RPMI8226 (cell line): ENCODE measurements around the gene GGCT.

Experiments used
- DNase-seq: peaks from one replicate; pipeline ENCODE4 v3.0.0-alpha.2; 2015

Gene GGCT

DNA sequence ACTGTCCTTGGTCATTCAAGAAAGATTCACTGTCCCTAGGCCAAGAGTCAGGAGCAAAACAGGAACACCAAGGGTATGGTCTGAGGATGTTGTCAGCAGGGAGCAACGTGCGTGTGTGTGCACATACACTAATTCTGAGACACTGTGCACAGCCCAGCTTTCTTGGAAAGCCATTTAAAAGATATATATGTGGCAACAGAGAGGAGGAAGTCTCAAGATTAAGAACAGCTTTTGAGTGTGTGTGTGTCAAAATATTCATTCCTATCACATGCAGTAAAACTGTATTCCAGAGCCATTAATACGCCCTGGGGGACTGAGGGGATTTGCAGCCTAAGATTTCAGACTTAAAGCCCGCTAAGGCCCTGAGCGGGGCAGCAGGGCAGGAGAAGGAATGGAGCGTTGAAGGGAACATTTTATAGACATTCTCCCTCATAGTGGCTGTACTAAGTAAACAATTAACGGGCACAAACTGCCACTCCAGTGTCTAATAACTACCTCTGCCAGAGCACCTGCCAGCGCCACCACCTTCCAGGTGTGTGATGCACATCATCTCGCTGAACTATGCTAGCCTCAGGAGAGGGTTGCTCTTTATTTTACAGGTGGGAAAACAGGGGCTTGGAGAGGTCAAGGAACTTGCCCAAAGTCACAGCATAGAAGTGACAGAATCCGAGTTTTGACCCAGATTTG, 28.0 kb downstream of the GGCT start:
- DNase-seq = no peak

DNA sequence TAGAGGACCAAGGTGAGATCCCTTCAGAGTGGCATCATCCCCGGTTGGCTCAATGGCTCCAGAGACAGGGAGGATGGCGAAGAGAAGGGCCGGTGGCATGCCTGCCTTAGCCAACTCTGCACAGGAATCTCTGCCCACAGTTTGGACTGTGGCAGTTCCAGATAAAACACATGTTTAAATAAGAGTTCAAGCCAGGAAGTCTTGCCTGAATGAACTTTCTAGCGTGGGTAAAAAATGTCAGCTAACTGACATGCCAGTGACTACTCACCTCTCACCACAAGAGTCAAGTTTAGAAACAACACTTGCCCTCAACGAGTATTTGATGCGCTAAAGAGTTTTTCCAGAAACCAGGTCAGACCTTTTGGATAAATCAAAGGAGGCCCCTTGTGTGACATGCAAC, 29.0 kb downstream of the GGCT start:
- DNase-seq = no peak

DNA sequence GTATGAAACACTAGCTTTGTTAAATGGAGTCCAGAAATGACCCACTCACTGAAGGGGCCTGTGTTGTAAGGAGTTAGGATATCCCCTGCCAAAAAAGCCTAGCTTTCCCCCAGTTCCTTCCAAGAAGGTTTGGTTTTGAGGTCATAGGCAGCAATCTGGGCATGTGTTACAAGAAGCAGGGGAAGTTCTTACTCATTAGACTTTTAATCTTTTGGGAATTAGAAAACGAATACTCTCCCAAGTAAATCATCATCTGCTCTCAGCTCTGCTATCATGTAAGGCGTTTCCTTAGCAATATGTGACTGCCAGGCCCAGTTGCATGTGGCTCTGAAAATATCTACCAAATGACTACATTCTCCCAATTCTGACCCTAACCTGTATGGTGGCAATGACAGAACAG, 29.7 kb downstream of the GGCT start:
- no peak for DNase-seq

DNA sequence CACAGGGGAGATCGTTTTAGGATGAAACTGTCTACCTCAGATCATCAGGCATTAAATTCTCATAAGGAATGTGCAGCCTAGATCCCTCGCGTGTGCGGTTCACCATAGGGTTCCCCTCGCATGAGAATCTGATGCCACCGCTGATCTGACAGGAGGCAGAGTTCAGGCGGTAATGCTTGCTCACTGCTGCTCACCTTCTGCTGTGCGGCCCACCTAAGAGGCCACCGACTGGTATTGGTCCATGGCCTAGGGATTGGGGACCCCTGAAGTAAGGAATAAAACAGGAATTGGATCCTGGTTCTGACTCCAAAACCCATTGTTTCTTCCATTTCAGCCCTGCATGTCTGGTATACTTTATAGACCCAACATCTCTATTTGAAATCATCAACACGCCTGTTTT, 30.1 kb downstream of the GGCT start:
- no peak for DNase-seq

DNA sequence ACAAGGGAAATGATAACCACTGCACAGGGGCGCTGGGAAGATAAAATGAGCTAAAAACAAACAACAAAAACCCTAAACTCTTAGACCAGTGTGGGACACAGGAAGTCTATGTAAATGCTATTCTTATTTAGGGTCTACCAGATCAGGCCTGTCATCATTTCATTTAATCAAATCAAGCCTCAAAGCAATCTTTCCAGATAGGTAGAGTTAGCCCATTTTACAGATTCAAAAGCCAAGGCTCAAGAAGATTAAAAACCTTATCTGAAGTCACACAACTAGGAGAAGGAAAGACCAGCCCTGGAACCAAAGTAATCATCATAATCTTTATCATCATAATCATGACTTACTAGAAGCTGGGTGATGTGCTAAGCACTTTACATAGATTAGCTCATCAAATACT, 30.7 kb downstream of the GGCT start:
- no peak for DNase-seq

DNA sequence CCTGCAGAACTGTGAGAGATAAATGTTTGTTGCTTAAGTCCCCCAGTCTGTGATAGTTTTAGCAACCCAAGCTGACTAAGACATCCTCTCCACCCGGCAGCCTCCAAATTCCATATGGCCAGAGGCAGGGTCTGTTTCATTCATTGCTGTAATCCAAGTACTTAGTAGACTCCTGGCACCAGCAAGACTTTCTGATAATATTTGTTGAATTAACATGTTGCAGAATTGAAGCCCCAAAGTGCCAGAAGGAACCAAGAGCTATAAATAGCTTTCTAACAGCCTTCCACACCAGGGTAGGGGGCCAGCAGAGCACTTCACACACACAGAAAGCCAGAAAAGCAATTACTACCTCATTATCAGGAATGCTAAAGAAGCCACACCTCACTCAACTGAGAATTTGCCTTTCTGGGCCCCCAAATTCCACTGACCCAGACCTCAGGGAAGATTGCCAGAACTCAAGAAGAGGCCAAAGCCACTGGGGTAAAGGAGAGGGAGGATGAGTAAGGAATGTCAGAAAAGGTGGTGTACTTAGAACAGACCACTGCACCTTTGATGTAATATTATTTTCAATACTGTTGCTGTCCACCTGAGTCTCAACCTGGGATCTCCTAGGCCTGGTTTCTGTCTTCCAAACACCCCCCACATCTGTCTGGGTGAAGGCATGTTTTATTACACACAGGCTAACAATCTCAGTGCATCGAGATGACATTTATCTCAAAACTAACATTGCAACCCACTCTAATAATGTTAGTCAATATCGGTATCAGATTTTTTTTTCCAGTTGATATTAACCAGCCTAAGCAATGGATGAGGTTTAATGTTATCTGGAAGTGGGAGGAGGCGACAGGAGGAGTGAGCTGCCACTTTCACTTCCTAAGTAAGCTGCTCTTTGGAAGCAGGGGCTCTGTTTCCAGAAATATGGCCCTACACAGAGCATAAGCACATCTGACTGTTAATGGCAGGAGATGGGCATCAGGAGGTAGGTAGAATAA, 31.5 kb downstream of the GGCT start:
- no peak for DNase-seq

DNA sequence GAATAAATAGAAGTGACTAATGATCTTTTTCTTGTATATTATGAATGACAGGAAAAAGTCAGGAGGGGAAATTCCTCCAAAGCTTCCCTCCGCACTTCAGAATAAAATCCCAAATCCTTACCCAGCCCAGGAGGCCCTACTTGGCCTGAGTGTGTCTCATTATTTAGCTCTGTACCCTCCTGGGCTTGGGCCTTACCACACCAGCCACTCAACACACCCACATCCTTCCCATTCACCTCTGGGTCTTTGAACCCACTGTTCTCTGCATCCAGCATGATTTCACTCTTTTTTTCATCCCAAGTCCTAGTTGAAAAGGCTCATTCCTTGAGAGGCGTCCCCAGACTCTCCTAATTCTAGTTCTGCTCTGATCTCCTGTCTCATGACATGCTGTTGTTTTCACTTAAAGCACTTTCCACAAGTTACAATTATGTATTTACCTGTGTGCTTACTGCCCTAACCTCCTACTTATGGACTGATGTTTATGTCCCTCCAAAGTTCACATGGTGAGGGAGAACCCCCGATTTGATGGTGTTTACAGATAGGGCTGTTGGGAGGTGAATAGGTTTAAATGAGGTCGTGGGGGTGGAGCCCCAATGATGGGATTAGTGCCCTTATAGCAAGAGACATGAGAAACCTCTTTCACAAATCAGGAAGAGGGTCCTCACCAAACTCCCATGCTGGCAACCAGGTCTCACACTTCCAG, 32.4 kb downstream of the GGCT start:
- DNase-seq = no peak

DNA sequence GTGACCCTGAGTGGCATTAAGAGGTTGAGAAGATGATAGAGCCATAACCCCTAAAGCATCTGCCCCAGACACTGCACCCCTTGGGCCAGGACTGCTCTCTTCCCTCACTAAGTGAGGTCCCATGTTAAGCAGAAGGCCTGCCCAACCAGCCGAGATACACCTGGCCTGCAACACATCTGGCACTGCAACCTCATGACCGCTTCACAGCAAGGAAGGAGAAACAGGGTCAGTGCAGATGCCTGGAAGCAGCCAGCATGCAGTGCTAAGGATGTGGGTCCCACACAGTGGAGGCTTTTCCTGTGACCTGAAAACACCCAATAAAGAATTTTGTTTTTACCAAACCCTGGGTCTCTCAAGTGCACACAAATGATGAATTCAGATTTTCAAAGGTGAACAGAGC, 33.4 kb downstream of the GGCT start:
- peak; percentile 30 for DNase-seq

DNA sequence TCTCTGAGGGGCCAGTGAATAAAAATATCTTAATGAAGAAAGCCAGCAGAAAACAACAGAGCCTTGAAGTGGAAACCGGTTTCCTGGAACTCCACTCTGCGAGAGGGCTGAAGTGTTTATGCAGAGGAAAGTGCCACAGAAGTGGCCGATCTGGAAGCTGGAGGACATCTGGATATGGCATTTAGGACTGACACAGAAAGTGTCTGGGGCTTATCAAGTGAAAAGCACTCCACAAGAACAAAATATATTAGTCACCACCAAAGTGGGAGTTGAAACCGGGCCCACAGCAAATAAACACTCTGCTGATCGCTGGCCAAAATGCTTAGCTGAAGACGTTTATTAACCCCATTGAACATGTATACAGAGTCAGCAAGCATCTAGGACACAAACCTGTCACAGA, 33.9 kb downstream of the GGCT start:
- DNase-seq = no peak

DNA sequence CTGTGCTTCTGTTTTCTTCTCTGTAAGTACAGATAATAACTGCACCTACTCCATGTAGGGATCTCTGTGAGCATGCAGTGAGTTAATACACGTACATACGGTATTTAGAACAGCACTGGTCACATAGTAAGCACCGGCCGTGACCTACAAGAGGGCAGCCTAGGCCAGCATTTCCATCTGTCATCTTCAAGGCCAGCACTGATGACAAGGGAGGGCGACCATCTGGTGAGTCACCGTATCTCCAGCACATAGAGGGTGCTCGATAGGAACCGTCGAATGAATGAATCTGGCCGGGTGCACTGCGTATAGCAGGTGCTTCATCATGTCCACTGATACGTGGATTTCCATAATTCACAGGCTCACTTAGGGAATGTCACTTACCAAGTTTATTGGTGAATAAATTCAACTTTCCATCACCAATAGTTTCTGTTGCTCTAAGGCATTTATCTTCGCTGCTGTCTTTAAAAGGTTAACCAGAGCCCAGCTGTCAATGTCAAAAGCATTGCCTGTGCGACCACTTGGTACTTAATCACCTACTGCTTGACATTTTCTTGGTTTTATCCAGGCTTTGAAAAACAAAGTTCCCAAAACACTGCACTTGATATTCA, 34.4 kb downstream of the GGCT start:
- no peak for DNase-seq

DNA sequence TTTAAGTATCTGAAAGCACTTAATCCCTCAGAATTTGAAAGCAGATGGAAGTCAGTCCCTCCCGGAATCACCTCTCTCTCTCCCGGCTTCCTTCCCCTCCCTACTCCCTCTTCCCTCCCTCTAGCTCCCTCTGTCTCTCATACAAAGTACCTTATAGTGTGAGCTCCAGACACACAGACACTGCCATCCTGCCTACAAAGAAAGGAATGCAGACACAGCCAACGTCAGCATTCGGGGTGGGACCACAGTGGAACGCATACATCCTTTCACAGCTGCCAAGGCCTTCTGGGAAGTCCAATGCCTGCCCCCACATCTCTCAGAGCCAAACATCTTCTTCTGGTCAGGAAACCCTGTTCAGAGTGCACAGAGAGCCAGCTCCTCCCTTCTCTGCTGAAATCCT, 35.3 kb downstream of the GGCT start:
- DNase-seq = no peak

DNA sequence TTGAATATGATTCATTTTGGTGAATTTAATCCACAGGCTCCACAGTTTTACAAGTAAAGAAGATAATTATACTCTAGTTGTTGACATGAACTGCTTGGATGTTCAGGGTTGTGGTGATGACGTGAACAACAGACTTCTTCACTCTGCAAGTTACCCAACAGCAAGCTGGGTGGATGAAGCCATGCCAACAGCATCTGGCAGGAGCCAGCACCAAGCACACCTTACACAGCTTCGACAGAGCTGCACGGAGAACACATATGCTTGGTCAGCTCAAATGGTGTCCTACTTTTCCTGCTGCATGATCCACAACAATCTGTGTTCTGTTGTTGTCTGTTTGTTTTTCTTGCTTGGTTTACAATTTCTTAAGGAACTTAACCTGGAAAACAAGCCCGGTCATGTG, 35.8 kb downstream of the GGCT start:
- no peak for DNase-seq

DNA sequence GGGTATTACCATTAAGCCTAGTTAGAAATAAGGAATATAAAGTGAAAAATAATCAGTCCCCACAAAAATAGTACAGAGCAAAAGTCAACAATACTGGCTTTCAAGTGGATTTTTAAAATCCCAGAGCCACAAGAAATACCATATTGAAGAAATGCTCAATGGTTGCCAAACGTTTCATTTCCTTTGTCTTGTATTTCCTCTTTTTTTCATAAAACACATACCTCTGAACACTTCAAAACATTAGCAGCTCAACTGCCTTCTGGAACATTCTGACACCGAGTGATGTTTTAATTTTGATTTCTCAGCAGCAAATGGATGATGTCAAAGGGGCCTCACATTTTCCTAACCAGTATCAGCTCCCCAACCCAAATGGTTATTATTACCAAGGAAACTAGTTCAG, 36.6 kb downstream of the GGCT start:
- peak; percentile 51 for DNase-seq

DNA sequence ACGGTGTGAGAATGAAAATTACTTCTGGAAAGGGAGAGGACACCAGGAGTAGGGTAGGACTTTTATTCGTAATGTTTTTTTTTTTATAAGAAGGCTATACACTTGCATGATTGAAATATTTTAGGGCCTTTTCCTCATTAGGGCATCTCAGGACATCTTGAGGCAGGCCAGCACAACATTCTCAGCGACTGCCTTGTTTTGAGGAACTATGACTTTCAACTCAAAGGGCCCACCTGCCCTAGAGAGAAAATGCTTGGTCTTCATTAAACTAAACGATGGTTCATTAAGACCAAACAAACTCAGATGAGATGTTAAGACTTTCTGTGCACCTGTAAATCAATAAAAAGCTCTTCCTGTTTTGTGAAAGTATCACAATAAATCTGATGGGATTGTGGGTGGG, 37.4 kb downstream of the GGCT start:
- peak; percentile 76 for DNase-seq

DNA sequence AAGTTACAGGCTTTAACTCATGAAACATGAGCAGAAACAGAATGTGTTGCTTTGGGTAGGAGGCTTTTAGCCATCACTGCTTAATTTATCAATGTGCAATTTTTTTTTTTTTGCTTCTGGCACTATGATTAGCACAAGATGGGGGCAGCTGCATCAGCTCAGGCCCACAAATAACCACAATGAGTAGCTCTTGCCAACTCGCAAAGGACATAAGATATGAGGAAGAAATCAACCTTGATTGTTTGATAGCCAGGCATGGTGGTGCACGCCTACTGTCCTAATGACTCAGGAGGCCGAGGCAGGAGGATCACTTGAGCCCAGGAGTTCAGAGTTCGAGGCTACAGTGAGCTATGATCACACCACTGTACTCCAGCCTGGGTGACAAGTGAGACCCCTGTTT, 38.4 kb downstream of the GGCT start:
- peak; percentile 82 for DNase-seq

DNA sequence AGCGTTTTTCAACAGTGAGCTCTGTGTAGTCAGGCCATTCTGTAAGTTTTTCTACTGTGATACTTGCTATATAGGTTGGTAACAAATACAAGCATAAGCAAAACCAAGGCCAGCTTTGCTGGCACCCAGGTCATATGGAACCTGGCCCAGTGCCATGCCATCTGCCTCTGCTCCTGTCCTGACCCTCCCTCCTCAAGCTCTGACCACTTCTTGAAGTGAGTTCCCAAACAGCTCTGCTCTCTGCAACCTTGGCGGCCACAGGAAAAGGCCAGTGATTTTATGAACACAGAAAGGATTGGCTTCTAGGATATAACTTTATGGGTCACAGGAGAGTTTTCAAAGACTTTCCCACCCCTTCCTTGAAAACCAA, 38.8 kb downstream of the GGCT start:
- DNase-seq = peak; percentile 98

DNA sequence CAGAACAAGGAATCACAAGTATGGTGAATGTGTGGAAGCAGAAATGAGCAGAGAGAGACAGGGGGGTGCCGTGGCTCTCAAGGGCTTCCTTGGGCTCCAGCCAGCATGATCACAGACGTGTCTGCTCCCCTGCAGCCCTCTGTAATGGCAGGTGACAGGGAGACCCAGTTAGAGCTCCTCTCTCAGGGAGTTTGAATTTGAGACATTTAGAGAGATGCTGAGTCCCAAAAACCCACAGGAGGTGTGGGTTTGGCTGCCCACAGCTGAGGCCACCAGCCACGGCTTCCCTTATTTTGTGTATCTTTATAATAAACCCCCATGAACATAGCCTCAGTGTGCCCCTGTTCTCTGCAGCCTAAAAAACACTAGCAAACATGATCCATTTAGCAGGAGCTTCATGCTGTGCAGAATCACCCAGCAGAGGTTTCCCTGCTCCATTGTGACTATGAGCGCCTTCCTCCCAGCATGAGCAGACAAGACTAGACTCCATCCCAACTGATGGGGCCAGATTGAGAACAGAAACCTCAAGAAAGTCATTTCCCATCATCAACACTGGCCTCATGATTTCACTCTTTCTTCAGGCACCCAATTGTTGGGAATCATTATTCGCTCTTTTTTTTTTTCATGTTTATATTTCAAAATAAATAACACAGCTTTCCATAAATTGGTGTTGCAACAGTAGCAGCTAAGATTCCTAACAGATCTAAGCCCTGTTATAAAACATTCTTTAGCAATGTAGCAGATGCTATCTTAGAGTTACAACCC, 39.4 kb downstream of the GGCT start:
- peak; percentile 55 for DNase-seq

DNA sequence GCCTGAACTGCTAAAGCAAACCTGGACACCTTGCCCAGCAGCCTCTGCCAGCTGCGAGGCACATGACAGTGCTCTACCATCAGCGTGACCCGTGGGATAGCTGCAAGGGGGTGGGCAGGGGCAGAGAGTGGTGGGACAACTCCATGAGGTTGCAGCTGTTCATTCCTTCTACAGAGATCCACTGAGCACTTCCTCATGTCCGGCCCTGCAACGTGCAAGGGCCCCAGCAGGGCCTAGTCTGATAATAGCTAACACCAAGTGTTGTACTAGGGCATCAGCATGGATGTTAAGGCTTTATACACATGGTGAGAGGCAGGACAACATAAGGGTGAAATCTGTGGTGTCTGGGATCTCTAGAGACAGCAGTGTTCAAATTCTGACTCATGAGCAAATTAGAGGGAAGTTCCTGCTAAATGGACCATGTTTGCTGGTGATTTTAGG, 40.4 kb downstream of the GGCT start:
- DNase-seq = peak; percentile 33

DNA sequence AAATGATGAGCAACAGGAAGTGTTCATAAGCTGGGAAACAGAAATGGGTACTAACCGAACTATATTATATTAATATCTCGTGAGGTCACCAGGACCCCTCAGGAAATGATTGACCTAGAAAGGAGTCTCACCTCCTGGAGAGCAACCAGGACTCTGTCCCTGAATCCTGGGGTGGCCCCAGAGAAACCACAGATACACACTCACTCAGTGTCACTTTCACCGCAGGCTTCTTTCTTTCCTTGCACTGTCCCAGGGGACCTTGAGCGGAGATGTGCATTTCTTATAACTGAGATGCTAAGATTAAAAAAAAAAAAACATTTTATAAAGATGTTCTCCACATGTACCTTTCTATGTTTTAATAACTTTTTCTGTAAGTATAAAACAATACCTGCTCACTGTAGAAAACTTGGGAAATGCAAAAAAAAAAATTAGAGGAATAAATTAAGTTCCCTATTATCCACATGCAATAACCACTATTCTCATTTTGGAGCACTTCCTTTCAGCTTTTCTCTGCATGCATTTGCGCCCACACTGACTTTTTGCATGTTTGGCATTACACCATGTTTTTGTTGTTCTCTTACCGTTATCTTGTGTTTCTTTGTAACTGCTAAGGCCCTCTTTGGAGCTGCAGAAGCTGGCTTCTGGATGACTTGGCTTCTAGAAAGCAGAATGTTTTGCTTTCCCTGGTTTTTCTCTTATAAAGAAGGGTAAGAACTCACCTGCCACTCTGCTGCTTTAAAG, 41.1 kb downstream of the GGCT start:
- DNase-seq = no peak

DNA sequence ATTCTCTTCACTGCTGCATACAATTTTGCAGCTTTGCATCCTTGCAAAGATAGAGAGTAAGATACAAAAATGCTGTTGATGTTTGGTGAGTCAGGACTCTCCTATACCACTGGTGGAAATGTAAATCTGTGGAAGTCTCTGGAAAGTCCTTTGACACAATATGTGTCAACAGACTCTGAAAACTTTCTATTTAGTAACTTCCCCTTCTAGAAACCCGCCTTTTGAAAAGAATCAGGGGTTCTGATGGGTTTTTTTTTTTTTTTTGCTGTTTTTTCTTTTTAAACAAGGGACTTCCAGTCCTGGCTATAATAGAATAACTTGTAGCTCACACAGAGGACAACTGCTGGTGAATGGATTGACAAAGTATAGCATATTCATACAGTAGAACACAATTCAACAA, 42.5 kb downstream of the GGCT start:
- DNase-seq = no peak

DNA sequence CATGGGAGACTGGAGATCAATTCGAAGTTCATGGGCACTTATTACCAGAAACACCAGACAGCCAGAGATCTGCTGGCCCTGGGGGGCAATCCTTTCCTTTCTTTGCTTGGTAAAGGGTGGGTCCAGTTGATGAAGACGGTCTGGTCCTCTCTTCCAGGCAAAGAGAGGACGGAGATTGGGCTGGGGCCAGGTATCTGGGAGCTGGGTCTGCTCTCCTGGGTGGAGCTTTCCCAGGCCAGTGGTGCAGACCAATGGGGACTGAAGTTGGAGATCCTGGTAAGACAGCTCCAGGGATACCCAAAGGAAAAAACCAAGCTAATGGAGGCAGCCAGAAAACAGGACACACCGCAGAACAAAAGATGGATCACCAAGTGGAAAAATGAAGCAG, 44.4 kb downstream of the GGCT start:
- DNase-seq = no peak
